Neuronal stem cell (in vitro differentiated cells): ENCODE results near the gene BAZ2B.

Experiments used
- DNase-seq: peaks from one replicate; pipeline ENCODE4 v3.0.0-alpha.2; 2013; ENCODE audit warnings: low spot score
- H2AFZ ChIP-seq: one replicate; pipeline ENCODE4 v1.6.1; 2013; ENCODE audit warnings: mild to moderate bottlenecking, low read length, inconsistent platforms
- H2AK5ac ChIP-seq: 2 replicates; pipeline ENCODE4 v1.6.1; 2013; ENCODE audit warnings: low read depth, mild to moderate bottlenecking, inconsistent platforms, low read length, moderate library complexity, mixed read lengths
- H2BK120ac ChIP-seq: 2 replicates; pipeline ENCODE4 v1.6.1; 2013; ENCODE audit warnings: low read depth, mild to moderate bottlenecking, inconsistent platforms, low read length, moderate library complexity, mixed read lengths
- H2BK12ac ChIP-seq: one replicate; pipeline ENCODE4 v1.6.1; 2013; ENCODE audit warnings: low read length, inconsistent platforms
- H2BK15ac ChIP-seq: 2 replicates; pipeline ENCODE4 v1.6.1; 2013; ENCODE audit warnings: mild to moderate bottlenecking, low read length, inconsistent platforms, mixed read lengths
- H2BK5ac ChIP-seq: one replicate; pipeline ENCODE4 v1.6.1; 2013; ENCODE audit warnings: inconsistent platforms, mild to moderate bottlenecking, low read length, moderate library complexity
- H3K14ac ChIP-seq: one replicate; pipeline ENCODE4 v1.6.1; 2013; ENCODE audit warnings: low read length, inconsistent platforms
- H3K18ac ChIP-seq: 2 replicates; pipeline ENCODE4 v1.6.1; 2013; ENCODE audit warnings: low read length, inconsistent platforms
- H3K23ac ChIP-seq: 2 replicates; pipeline ENCODE4 v1.6.1; 2013; ENCODE audit warnings: low read depth, mild to moderate bottlenecking, mixed read lengths, low read length, inconsistent platforms; ENCODE audit not compliant: poor library complexity
- H3K27ac ChIP-seq: replicated peaks from 3 replicates; pipeline ENCODE4 v1.5.1; 2013; ENCODE audit warnings: low read length, inconsistent platforms
- H3K27me3 ChIP-seq, 3 experiments: 2 replicates each; pipeline ENCODE4 v1.6.1; 2013; ENCODE audit warnings: low read length in 3 of 3, mild to moderate bottlenecking in 2 of 3, inconsistent platforms in 1 of 3, low read depth in 1 of 3, mixed read lengths in 1 of 3, moderate library complexity in 1 of 3; ENCODE audit not compliant: control insufficient read depth in 3 of 3, insufficient read depth in 3 of 3
- H3K36me3 ChIP-seq, 2 donors: replicated peaks in 1 of 2; 2 replicates each; pipeline ENCODE4 v1.6.1; 2013; ENCODE audit warnings: low read length in 2 of 2; ENCODE audit not compliant: control insufficient read depth in 2 of 2, insufficient read depth in 2 of 2
- H3K4ac ChIP-seq: 2 replicates; pipeline ENCODE4 v1.6.1; 2013; ENCODE audit warnings: inconsistent platforms, mild to moderate bottlenecking, low read length, moderate library complexity
- H3K4me1 ChIP-seq, 2 donors: 1 replicate in 1 of 2; 2 replicates in 1 of 2; pipeline ENCODE4 v1.6.1; 2013; ENCODE audit warnings: low read length in 2 of 2, low read depth in 1 of 2; ENCODE audit not compliant: control insufficient read depth in 2 of 2, insufficient read depth in 1 of 2
- H3K4me2 ChIP-seq: one replicate; pipeline ENCODE4 v1.6.1; 2013; ENCODE audit warnings: mild to moderate bottlenecking, low read length, inconsistent platforms; ENCODE audit not compliant: insufficient read depth, poor library complexity, severe bottlenecking
- H3K4me3 ChIP-seq, 2 donors: 2 replicates each; pipeline ENCODE4 v1.5.1; 2013; ENCODE audit warnings: low read length in 2 of 2, mild to moderate bottlenecking in 2 of 2, inconsistent platforms in 1 of 2, moderate library complexity in 1 of 2
- H3K79me1 ChIP-seq: one replicate; pipeline ENCODE4 v1.6.1; 2013; ENCODE audit warnings: low read depth, mild to moderate bottlenecking, inconsistent platforms, low read length, moderate library complexity
- H3K9ac ChIP-seq: one replicate; pipeline ENCODE4 v1.6.1; 2013; ENCODE audit warnings: mild to moderate bottlenecking, low read depth, low read length, inconsistent platforms; ENCODE audit not compliant: poor library complexity
- H3K9me3 ChIP-seq, 2 donors: replicated peaks in 1 of 2; 2 replicates each; pipeline versions ENCODE3 to v1.6.1; 2013; ENCODE audit warnings: low read length in 2 of 2, mild to moderate bottlenecking in 2 of 2, inconsistent platforms in 1 of 2, low read depth in 1 of 2, mixed read lengths in 1 of 2, moderate library complexity in 1 of 2; ENCODE audit not compliant: control insufficient read depth in 2 of 2, insufficient read depth in 1 of 2
- H4K8ac ChIP-seq: one replicate; pipeline ENCODE4 v1.6.1; 2013; ENCODE audit warnings: low read depth, mild to moderate bottlenecking, inconsistent platforms, low read length, moderate library complexity
- H4K91ac ChIP-seq: one replicate; pipeline ENCODE4 v1.6.1; 2013; ENCODE audit warnings: low read length, low read depth, mild to moderate bottlenecking, inconsistent platforms; ENCODE audit not compliant: poor library complexity
- WGBS, 2 donors: extraction: QIAGEN DNeasy Blood & Tissue Kit; methylation state at CpG; one replicate each; pipeline ENCODE4 v1.1.7; 2013; ENCODE audit warnings: missing lambda C conversion rate in 2 of 2, mixed read lengths in 1 of 2; ENCODE audit not compliant: insufficient read length in 2 of 2, insufficient replicate concordance in 1 of 2; ENCODE audit errors: extremely low coverage in 2 of 2; 5-methylcytosine and 5-hydroxymethylcytosine counted together

The BAZ2B gene

DNA sequence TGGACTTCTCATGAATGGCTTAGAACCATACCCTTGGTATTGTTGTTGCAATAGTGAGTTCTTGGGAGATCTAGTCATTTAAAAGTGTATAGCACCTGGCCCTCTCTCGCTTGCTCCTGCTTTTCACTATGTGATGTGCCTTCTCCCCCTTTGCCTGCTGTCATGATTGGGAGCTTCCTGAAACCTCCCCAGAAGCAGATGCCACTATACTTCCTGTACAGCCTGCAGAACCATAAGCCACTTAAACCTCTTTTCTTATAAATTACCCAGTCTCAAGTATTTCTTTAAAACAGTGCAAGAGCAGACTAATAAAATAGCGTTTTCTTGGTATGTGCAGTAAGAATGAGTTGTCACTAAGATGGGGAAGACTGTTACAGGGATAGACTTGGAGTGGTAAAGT, 31.6 kb downstream of the BAZ2B start:
- no peak overlapping the region for H2AK5ac ChIP-seq
- no peak overlapping the region for H2BK15ac ChIP-seq
- H3K27me3 ChIP-seq, result no peaks in the 10 kb centered on the region
- H2BK120ac ChIP-seq, result no peak overlapping the region
- WGBS, 2 donors, result no CpG with 5 or more reads among the region's 2 CpGs
- H3K4me2 ChIP-seq, result no peak overlapping the region
- no peak overlapping the region for H2BK5ac ChIP-seq
- no peak overlapping the region for H3K14ac ChIP-seq
- H4K8ac ChIP-seq, result no peak overlapping the region
- H3K36me3 ChIP-seq, result peaks cover 5 to 22% of the 10 kb centered on the region in 2 donors
- no peak overlapping the region for H3K4ac ChIP-seq
- H3K23ac ChIP-seq, result no peak overlapping the region
- H3K27ac ChIP-seq, result no peak overlapping the region
- no peak for DNase-seq
- H3K9me3 ChIP-seq, result peaks cover 4% of the 10 kb centered on the region in 2 donors
- H3K4me3 ChIP-seq, result no peak overlapping the region
- H2AFZ ChIP-seq, result no peak overlapping the region
- no peak overlapping the region for H3K9ac ChIP-seq
- H3K79me1 ChIP-seq, result peaks cover 3% of the 10 kb centered on the region
- no peak overlapping the region for H3K18ac ChIP-seq
- no peaks in the 10 kb centered on the region for H3K4me1 ChIP-seq
- H2BK12ac ChIP-seq, result no peak overlapping the region
- no peak overlapping the region for H4K91ac ChIP-seq

DNA sequence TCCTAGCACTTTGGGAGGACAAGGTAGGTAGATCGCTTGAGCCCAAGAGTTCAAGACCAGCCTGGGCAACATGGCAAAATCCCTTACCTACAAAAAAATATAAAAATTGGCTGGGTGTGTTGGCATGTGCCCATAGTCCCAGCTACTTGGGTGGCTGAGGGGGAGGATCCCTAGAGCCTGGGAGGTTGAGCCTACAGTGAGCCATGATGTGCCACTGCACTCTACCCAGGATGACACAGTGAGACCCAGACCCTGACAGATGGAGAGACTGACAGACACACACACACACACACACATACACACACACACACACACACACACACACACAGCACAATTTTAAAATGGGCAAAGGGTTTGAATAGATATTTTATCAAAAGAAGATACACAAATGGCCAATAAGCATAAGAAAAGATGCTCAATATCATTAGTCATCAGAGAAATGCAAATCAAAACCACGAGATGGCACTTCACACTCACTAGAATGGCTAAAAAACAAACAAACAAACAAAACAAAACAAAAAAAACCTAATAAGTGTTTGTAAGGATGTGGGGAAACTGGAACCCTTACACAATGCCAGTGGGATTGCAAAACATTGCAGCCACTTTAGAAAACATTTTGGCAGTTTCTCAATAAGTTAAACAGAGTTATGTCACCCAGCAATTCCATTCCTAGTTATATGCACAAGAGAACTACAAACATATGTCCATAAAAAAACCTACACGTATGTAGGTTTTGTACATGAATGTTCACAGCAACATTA, 42.3 kb downstream of the BAZ2B start:
- H3K79me1 ChIP-seq, result no peaks in the 10 kb centered on the region
- no peak overlapping the region for H4K91ac ChIP-seq
- no peak overlapping the region for H3K23ac ChIP-seq
- no peak overlapping the region for H2AFZ ChIP-seq
- H3K27ac ChIP-seq, result no peak overlapping the region
- WGBS, 2 donors, result no CpG with 5 or more reads among the region's 3 CpGs
- H3K4ac ChIP-seq, result no peak overlapping the region
- no peak overlapping the region for H2BK15ac ChIP-seq
- no peak overlapping the region for H2AK5ac ChIP-seq
- peaks cover 3 to 32% of the 10 kb centered on the region in 2 donors for H3K9me3 ChIP-seq
- H3K4me2 ChIP-seq, result no peak overlapping the region
- no peak overlapping the region for H3K4me3 ChIP-seq
- H3K27me3 ChIP-seq, result no peaks in the 10 kb centered on the region
- peaks cover 6 to 8% of the 10 kb centered on the region in 2 donors for H3K36me3 ChIP-seq
- no peaks in the 10 kb centered on the region for H3K4me1 ChIP-seq
- H4K8ac ChIP-seq, result no peak overlapping the region
- H2BK5ac ChIP-seq, result no peak overlapping the region
- no peak overlapping the region for H3K18ac ChIP-seq
- H3K14ac ChIP-seq, result no peak overlapping the region
- no peak overlapping the region for H3K9ac ChIP-seq
- no peak for DNase-seq
- no peak overlapping the region for H2BK12ac ChIP-seq
- no peak overlapping the region for H2BK120ac ChIP-seq

DNA sequence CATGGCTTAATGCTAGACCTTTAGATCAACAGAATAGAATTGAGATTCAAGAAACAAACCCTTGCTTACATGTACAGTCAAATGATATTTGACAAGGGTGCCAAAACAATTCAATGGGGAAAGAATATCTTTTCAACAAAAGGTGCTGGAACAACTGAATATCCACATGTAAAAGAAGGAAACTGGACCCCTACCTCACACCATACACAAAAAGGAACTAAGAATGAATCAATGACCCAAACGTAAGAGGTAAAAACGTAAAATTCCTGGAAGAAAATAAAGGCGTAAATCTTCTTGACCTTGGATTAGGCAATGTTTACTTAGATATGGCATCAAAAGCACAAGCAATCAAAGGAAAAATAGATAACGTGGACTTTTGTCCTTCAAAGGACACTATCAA, 43.1 kb downstream of the BAZ2B start:
- Histone ChIP-seq H3K4me3 (no peak overlapping the region), H2AFZ (no peak overlapping the region), H3K9me3 (peaks cover 3 to 32% of the 10 kb centered on the region in 2 donors)

DNA sequence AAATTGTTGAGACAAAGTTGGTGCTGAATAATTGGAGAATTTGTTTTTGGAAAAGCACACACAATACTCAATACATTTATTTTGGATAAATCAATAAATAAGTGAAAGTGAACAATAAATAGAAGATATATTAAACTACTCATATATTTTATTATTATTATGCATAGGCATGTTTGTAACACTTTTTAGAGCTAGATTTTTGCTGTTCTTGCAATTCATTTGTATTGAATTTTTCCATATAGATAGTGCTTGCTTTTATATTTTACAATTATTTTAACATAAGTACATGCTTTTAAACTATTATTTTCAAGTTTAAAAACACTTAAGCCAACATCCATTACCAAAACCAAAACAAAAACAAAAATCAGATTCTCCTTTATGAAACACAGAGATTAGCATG, 43.9 kb downstream of the BAZ2B start:
- Histone ChIP-seq H3K4me3 (no peak overlapping the region), H2AK5ac (no peak overlapping the region), H3K14ac (no peak overlapping the region), H3K79me1 (no peaks in the 10 kb centered on the region), H4K8ac (no peak overlapping the region), H2BK120ac (no peak overlapping the region), H3K9me3 (peaks cover 3 to 32% of the 10 kb centered on the region in 2 donors), H3K9ac (no peak overlapping the region), H3K4ac (no peak overlapping the region), H3K18ac (no peak overlapping the region), H3K36me3 (peaks cover 6 to 12% of the 10 kb centered on the region in 2 donors), H3K23ac (no peak overlapping the region), H2AFZ (no peak overlapping the region), H3K4me2 (no peak overlapping the region), H2BK12ac (no peak overlapping the region), H2BK15ac (no peak overlapping the region), H3K4me1 (no peaks in the 10 kb centered on the region), H3K27me3 (no peaks in the 10 kb centered on the region), H4K91ac (no peak overlapping the region), H2BK5ac (no peak overlapping the region), H3K27ac (no peak overlapping the region)
- no peak for DNase-seq

More for the DNA sequence above, 43.1 kb downstream of the BAZ2B start:
- DNase-seq, result no peak
- H3K9ac ChIP-seq, result no peak overlapping the region
- H4K91ac ChIP-seq, result no peak overlapping the region
- no peak overlapping the region for H4K8ac ChIP-seq
- no peak overlapping the region for H3K14ac ChIP-seq
- no peaks in the 10 kb centered on the region for H3K79me1 ChIP-seq
- H2AK5ac ChIP-seq, result no peak overlapping the region
- H3K27ac ChIP-seq, result no peak overlapping the region
- no peak overlapping the region for H2BK12ac ChIP-seq
- H2BK120ac ChIP-seq, result no peak overlapping the region
- no peaks in the 10 kb centered on the region for H3K4me1 ChIP-seq
- H3K27me3 ChIP-seq, result no peaks in the 10 kb centered on the region
- H3K18ac ChIP-seq, result no peak overlapping the region
- WGBS, 2 donors, result no CpG with 5 or more reads among the region's 4 CpGs
- H3K4ac ChIP-seq, result no peak overlapping the region
- no peak overlapping the region for H2BK5ac ChIP-seq
- H3K4me2 ChIP-seq, result no peak overlapping the region
- H2BK15ac ChIP-seq, result no peak overlapping the region
- H3K36me3 ChIP-seq, result peaks cover 6 to 8% of the 10 kb centered on the region in 2 donors
- H3K23ac ChIP-seq, result no peak overlapping the region
